Epithelial cell of proximal tubule (primary cell): ENCODE results near the gene FAM219A. TPM values are rescaled to one million over a fixed set of nuclear protein-coding genes. Genes with fewer than 3 reads are reported as not detected.
"Not testable (repeated sequence)": the region's sequence is repeated elsewhere in the genome, so short reads cannot be mapped to it uniquely, and the experiment has no call there.

Experiments
- DNase-seq: peaks from one replicate; pipeline ENCODE4 v3.0.0-alpha.2; 2011; ENCODE audit warnings: low read depth
- H3K4me3 ChIP-seq: 2 replicates; pipeline ENCODE4 v1.5.1; 2011; ENCODE audit warnings: low read depth, mild to moderate bottlenecking, low read length
- CTCF ChIP-seq: conservative IDR thresholded peaks from 2 replicates; pipeline ENCODE4 v1.5.1; 2012; ENCODE audit warnings: low read depth, mild to moderate bottlenecking, low read length
- total RNA-seq: library from RNA; depleted of rRNA; stranded (reverse); fragments of >200 nt; gene quantifications from 2 replicates; pipeline ENCODE4 v1.2.3, GENCODE V29; 2015

The FAM219A gene
- total RNA-seq, 1 donor from 2014 or later: 30.7 TPM

DNA sequence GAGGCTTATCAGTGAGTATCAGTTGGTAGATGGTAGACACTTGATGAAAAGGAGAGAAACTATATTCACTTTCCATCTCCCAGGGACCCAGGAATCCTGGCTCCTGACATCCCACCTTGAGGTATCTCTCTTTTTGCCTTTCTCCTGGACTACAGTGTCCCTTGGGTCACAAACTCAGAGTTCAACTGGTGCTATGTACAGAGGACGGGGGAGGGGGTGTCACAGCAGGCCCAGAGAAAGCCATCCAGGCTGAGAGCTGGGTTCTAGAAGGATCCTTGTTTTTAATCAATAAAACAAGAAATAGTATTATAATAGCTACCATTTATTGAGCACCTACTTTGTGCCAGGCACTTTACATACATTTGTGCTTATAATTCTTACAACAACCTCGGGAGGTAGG lies 92.0 kb downstream of the FAM219A start:
- no peak for DNase-seq
- TF ChIP-seq CTCF: no peak
- no peak overlapping the region for H3K4me3 ChIP-seq

DNA sequence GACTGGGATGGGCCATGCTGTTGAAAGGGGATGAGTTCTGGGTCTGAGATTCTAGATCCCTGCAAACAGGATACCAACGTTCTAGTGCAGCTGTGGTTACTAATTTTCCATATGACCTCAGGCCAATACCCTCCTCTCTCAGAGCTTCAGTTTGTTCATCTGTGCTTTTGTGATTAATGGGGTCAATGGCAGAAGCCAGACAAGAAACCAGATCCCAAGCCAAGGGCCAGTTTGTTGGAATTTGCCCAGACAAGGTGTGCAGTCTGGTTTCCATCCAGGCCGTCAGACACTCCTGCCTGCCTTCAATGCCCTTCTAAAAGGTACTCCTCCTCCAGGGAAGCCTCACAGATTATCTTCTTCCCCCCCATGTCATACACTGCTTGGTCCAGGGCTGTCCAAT lies 93.1 kb downstream of the FAM219A start:
- H3K4me3 ChIP-seq: no peak overlapping the region
- no peak for TF ChIP-seq CTCF
- no peak for DNase-seq

DNA sequence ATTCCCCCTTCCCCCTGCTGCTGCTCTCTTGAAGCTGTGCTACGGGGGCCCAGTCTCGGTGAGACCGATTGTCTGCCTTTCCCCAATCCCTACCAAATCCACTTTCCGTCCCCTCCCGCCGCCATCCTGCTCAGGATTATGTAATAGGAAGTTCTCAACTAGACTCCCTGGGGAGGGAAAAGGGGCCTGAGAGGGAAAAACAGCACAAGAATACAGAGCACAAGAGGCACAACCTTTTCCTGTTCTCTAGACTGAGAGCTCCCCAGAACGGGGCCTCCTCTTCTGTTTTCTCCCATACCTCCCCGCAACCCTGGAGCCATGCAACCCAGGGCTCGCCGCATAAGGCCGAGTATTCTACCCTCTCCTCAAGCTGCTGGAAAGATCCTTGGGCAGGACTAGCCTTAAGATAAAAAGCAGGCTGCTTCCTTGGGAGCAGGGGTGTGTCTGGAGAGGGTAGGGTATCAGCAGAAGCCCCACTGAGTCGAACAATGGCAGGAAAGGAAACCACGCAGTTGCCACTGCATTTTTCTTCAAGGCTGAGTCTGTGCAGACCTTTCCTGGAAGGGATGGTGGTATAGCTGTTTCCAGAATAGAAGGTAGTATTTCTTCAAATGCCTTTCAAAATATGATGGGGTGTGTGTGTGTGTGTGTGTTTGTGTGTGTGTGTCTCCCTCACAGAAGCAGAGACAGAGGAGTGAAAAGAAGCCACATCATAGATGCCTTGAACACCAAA lies 94.6 kb downstream of the FAM219A start:
- no peak for DNase-seq
- no peak overlapping the region for H3K4me3 ChIP-seq
- TF ChIP-seq CTCF: no peak

- no peak for DNase-seq
- no peak for TF ChIP-seq CTCF
- H3K4me3 ChIP-seq: no peak overlapping the region
These were observed 95.7 kb downstream of the FAM219A start for GRCh38 chr9:34362614-34363214.

GRCh38 chr9:34352957-34353356 lies 105.4 kb downstream of the FAM219A start:
- not testable (repeated sequence) for DNase-seq, H3K4me3 ChIP-seq

DNA sequence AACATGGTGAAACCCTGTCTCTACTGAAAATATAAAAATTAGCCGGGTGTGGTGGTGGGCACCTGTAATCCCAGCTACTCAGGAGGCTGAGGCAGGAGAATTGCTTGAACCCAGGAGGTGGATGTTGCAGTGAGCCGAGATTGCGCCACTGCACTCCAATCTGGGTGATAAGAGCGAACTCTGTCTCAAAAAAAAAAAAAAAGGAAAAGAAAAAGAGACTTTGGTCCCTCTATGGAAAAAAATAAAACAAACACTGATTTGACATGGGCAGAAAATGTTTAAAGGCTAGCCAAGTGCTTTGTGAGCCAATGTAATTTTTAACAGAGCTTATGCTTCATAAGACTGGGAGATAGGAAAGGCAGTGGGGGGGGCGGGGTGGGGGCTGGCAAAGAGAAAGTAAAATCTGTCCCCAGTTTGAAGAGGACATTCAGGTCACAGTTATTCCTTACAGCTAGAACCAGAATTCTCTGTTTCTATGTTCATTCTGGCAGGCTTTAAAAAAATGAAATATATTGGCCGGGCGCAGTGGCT lies 106.2 kb downstream of the FAM219A start:
- DNase-seq, H3K4me3 ChIP-seq: not testable (repeated sequence)

DNA sequence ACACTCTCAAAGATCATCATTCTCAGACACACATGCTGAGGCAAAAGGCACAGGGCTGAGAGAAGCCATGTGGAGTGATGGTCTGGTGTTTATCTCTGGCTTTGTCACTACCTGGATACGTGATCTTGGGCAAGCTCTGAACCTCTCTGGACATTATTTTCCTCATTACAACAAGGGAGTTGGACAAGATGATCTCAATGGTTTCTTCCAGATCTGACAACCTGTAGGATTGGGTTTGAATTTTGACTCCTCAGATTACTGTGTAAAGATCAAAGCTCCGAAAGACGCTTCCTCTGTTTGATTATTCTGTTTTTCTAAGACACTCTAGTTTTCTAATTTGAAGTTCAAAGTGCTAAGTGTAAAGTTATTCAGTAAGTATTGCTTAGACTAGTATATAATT lies 109.0 kb downstream of the FAM219A start:
- H3K4me3 ChIP-seq: no peak overlapping the region
- no peak for TF ChIP-seq CTCF
- no peak for DNase-seq

Other genes with a start within 250 kb of the FAM219A start
- gene KIF24, start 129.3 kb downstream of the FAM219A start, total RNA-seq: 2.2 and 5.2 TPM in 2 replicates
- 16.3 and 31.1 TPM in 2 replicates for gene NUDT2, start 129.0 kb downstream of the FAM219A start, total RNA-seq
- 2.9 and 6.6 TPM in 2 replicates for gene MYORG, start 81.7 kb downstream of the FAM219A start, total RNA-seq
- gene DNAI1, start 235 bp upstream of the FAM219A start, total RNA-seq: 0.06 TPM in 1 of 2 replicates, not detected in the other
- 0.22 and 0.75 TPM in 2 replicates for gene ENHO, start 64.4 kb upstream of the FAM219A start, total RNA-seq
- gene CNTFR, start 131.2 kb upstream of the FAM219A start, total RNA-seq: not detected in 2 replicates
- gene RPP25L, start 153.5 kb upstream of the FAM219A start, total RNA-seq: 23.9 and 31.5 TPM in 2 replicates
- 90.6 and 150 TPM in 2 replicates for gene DCTN3, start 161.9 kb upstream of the FAM219A start, total RNA-seq
- gene ARID3C, start 170.5 kb upstream of the FAM219A start, total RNA-seq: not detected in 2 replicates
- 97.9 and 178 TPM in 2 replicates for gene SIGMAR1, start 179.2 kb upstream of the FAM219A start, total RNA-seq
- 20.3 and 24.5 TPM in 2 replicates for gene GALT, start 188.1 kb upstream of the FAM219A start, total RNA-seq
- gene IL11RA, start 193.6 kb upstream of the FAM219A start, total RNA-seq: 1.8 and 4.7 TPM in 2 replicates
- not detected in 2 replicates for gene CCL27, start 204.1 kb upstream of the FAM219A start, total RNA-seq
- not detected in 2 replicates for gene CCL19, start 232.7 kb upstream of the FAM219A start, total RNA-seq